Esophagus mucosa (tissue), 1 donor: ENCODE results near the gene HES4. TPM values are rescaled to one million over a fixed set of nuclear protein-coding genes. Genes with fewer than 3 reads are reported as not detected.

ENCODE experiments used
- total RNA-seq: library from RNA; stranded (reverse); gene quantifications from one replicate; pipeline ENCODE4 v1.2.4, GENCODE V29; 2023
- donor health status: DM: yes; HTN: yes; CAD: no.

Gene HES4
- total RNA-seq, 1 donor from 2014 or later: 15.7 TPM

Other genes with a start within 250 kb of the HES4 start
- gene SAMD11, start 76.2 kb downstream of the HES4 start, total RNA-seq: 0.52 TPM
- 68.1 TPM for gene NOC2L, start 40.8 kb downstream of the HES4 start, total RNA-seq
- 5.8 TPM for gene KLHL17, start 39.5 kb downstream of the HES4 start, total RNA-seq
- 26.4 TPM for gene PLEKHN1, start 33.6 kb downstream of the HES4 start, total RNA-seq
- gene PERM1, start 18.0 kb downstream of the HES4 start, total RNA-seq: not detected
- 12.1 TPM for gene ISG15, start 13.4 kb upstream of the HES4 start, total RNA-seq
- gene AGRN, start 20.0 kb upstream of the HES4 start, total RNA-seq: 41.0 TPM
- 22.3 TPM for gene RNF223, start 74.2 kb upstream of the HES4 start, total RNA-seq
- 9.4 TPM for gene C1orf159, start 116.0 kb upstream of the HES4 start, total RNA-seq
- gene TTLL10, start 173.8 kb upstream of the HES4 start, total RNA-seq: 1.0 TPM
- gene TNFRSF18, start 206.5 kb upstream of the HES4 start, total RNA-seq: 16.3 TPM
- gene TNFRSF4, start 214.1 kb upstream of the HES4 start, total RNA-seq: 0.36 TPM
- 69.9 TPM for gene SDF4, start 231.9 kb upstream of the HES4 start, total RNA-seq
- gene B3GALT6, start 232.1 kb upstream of the HES4 start, total RNA-seq: 8.4 TPM
- 3.9 TPM for gene C1QTNF12, start 246.6 kb upstream of the HES4 start, total RNA-seq